NCI-H1694 treated with DMSO at 0.1 percent for 48 hours (cell line): ENCODE results near the gene MEGF10.
A peak's percentile ranks its signal among the peaks of the same experiment; 100 is the strongest.

Experiments used
- DNase-seq: peaks from one replicate; lab custom pipeline; 2025; lab: John Stamatoyannopoulos, UW

Gene MEGF10

GRCh38 chr5:127411381-127411780 lies 120.8 kb downstream of the MEGF10 start:
- no peak for DNase-seq

- no peak for DNase-seq
Measured at GRCh38 chr5:127412698-127413097, 122.1 kb downstream of the MEGF10 start.

GRCh38 chr5:127415034-127415433 lies 124.4 kb downstream of the MEGF10 start:
- no peak for DNase-seq

GRCh38 chr5:127416906-127417305 lies 126.3 kb downstream of the MEGF10 start:
- DNase-seq: no peak

- peak; percentile 40 for DNase-seq
Measured at GRCh38 chr5:127417528-127417927, 126.9 kb downstream of the MEGF10 start.

GRCh38 chr5:127418367-127418766 lies 127.8 kb downstream of the MEGF10 start:
- DNase-seq: no peak

GRCh38 chr5:127418974-127419682 lies 128.5 kb downstream of the MEGF10 start:
- DNase-seq: peak; percentile 89

GRCh38 chr5:127419683-127420257 lies 129.2 kb downstream of the MEGF10 start:
- DNase-seq: peak; percentile 89

- DNase-seq: no peak
Measured at GRCh38 chr5:127420758-127421157, 130.2 kb downstream of the MEGF10 start.

- no peak for DNase-seq
Measured at GRCh38 chr5:127421471-127421870, 130.9 kb downstream of the MEGF10 start.

- no peak for DNase-seq
Measured at GRCh38 chr5:127423173-127423798, 132.7 kb downstream of the MEGF10 start.

GRCh38 chr5:127425037-127425436 lies 134.4 kb downstream of the MEGF10 start:
- no peak for DNase-seq

- DNase-seq: no peak
Measured at GRCh38 chr5:127425868-127426267, 135.3 kb downstream of the MEGF10 start.

- DNase-seq: no peak
Measured at GRCh38 chr5:127426661-127427060, 136.1 kb downstream of the MEGF10 start.

GRCh38 chr5:127428276-127428675 lies 137.7 kb downstream of the MEGF10 start:
- no peak for DNase-seq

GRCh38 chr5:127428748-127429147 lies 138.2 kb downstream of the MEGF10 start:
- no peak for DNase-seq

- DNase-seq: no peak
Measured at GRCh38 chr5:127429928-127430327, 139.3 kb downstream of the MEGF10 start.

- DNase-seq: no peak
Measured at GRCh38 chr5:127430627-127431026, 140.0 kb downstream of the MEGF10 start.

- DNase-seq: no peak
Measured at GRCh38 chr5:127431977-127432585, 141.5 kb downstream of the MEGF10 start.

GRCh38 chr5:127433526-127433925 lies 142.9 kb downstream of the MEGF10 start:
- no peak for DNase-seq

GRCh38 chr5:127434588-127434987 lies 144.0 kb downstream of the MEGF10 start:
- no peak for DNase-seq

- DNase-seq: no peak
Measured at GRCh38 chr5:127435821-127436220, 145.2 kb downstream of the MEGF10 start.

- no peak for DNase-seq
Measured at GRCh38 chr5:127439644-127440043, 149.0 kb downstream of the MEGF10 start.
